Skin epidermis (tissue), 12 donors: Measurements from ENCODE around the gene NUP160.
A peak's percentile ranks its signal among the peaks of the same experiment; 100 is the strongest.
"Not testable (repeated sequence)": the region's sequence is repeated elsewhere in the genome, so short reads cannot be mapped to it uniquely, and the experiment has no call there.

Experiments used
- H3K27ac ChIP-seq, 21 experiments: fragments of 200-600 bp; sonication (generic) in 11 of 21; one replicate each; pipeline ENCODE4 v1.5.0; 2020; ENCODE audit warnings: mild to moderate bottlenecking in 3 of 21, inconsistent platforms in 2 of 21, moderate library complexity in 2 of 21
- H3K4me3 ChIP-seq, 7 experiments: fragments of 200-600 bp; sonication (generic) in 2 of 7; one replicate each; pipeline ENCODE4 v1.5.0; 2020; ENCODE audit warnings: inconsistent platforms in 2 of 7, mild to moderate bottlenecking in 2 of 7, moderate library complexity in 1 of 7

NUP160 gene

GRCh38 chr11:47863189-47863897, 15.2 kb upstream of the NUP160 start:
- H3K27ac ChIP-seq: peak overlapping the region in 14 of 21 experiments; percentile 16 to 81 (median 58)
- H3K4me3 ChIP-seq: no peak overlapping the region

- H3K4me3 ChIP-seq: no peak overlapping the region
- peak overlapping the region in 5 of 21 experiments; percentile 10 to 74 (median 31) for H3K27ac ChIP-seq
Observed at GRCh38 chr11:47861728-47862127, 13.6 kb upstream of the NUP160 start.

GRCh38 chr11:47860536-47860935, 12.4 kb upstream of the NUP160 start:
- Histone ChIP-seq H3K4me3 (no peak overlapping the region), H3K27ac (no peak overlapping the region)

- Histone ChIP-seq H3K27ac (peak overlapping the region in 5 of 21 experiments; percentile 37 to 70 (median 45)), H3K4me3 (no peak overlapping the region)
Observed at GRCh38 chr11:47857892-47858543, 9.9 kb upstream of the NUP160 start.

- Histone ChIP-seq H3K27ac (peak overlapping the region in 2 of 21 experiments; percentile 37 to 59), H3K4me3 (no peak overlapping the region)
Observed at GRCh38 chr11:47857485-47857884, 9.3 kb upstream of the NUP160 start.

- Histone ChIP-seq H3K4me3 (no peak overlapping the region), H3K27ac (no peak overlapping the region)
Observed at GRCh38 chr11:47856186-47856585, 8.0 kb upstream of the NUP160 start.

- Histone ChIP-seq H3K4me3 (no peak overlapping the region), H3K27ac (peak overlapping the region in 1 of 21 experiments; percentile 8)
Observed at GRCh38 chr11:47854667-47855066, 6.5 kb upstream of the NUP160 start.

- Histone ChIP-seq H3K4me3 (no peak overlapping the region), H3K27ac (peak overlapping the region in 1 of 21 experiments; percentile 12)
Observed at GRCh38 chr11:47852053-47852452, 3.9 kb upstream of the NUP160 start.

GRCh38 chr11:47850337-47850736, 2.2 kb upstream of the NUP160 start:
- no peak overlapping the region for H3K4me3 ChIP-seq
- H3K27ac ChIP-seq: peak overlapping the region in 2 of 21 experiments; percentile 26 to 59

GRCh38 chr11:47848700-47849155, 578 bp upstream of the NUP160 start:
- peak overlapping the region; percentile 72 to 96 (median 92) for H3K27ac ChIP-seq
- peak overlapping the region; percentile 52 to 98 (median 86) for H3K4me3 ChIP-seq

GRCh38 chr11:47847537-47847891, 636 bp downstream of the NUP160 start:
- H3K27ac ChIP-seq: peak overlapping the region; percentile 72 to 96 (median 92)
- peak overlapping the region; percentile 52 to 98 (median 86) for H3K4me3 ChIP-seq

- peak overlapping the region in 5 of 7 experiments; percentile 52 to 98 (median 89) for H3K4me3 ChIP-seq
- peak overlapping the region in 6 of 21 experiments; percentile 17 to 95 (median 90) for H3K27ac ChIP-seq
Observed at GRCh38 chr11:47846998-47847397, 1.2 kb downstream of the NUP160 start.

- Histone ChIP-seq H3K4me3 (no peak overlapping the region), H3K27ac (no peak overlapping the region)
Observed at GRCh38 chr11:47843361-47844055, 4.6 kb downstream of the NUP160 start.

- no peak overlapping the region for H3K27ac ChIP-seq
- H3K4me3 ChIP-seq: no peak overlapping the region
Observed at GRCh38 chr11:47842749-47843148, 5.4 kb downstream of the NUP160 start.

GRCh38 chr11:47837929-47838328, 10.2 kb downstream of the NUP160 start:
- no peak overlapping the region for H3K27ac ChIP-seq
- no peak overlapping the region for H3K4me3 ChIP-seq

- Histone ChIP-seq H3K27ac (no peak overlapping the region), H3K4me3 (no peak overlapping the region)
Observed at GRCh38 chr11:47837292-47837691, 10.9 kb downstream of the NUP160 start.

GRCh38 chr11:47830013-47830412, 18.1 kb downstream of the NUP160 start:
- not testable (repeated sequence) for H3K27ac ChIP-seq, H3K4me3 ChIP-seq

GRCh38 chr11:47828284-47828683, 19.9 kb downstream of the NUP160 start:
- Histone ChIP-seq H3K4me3 (no peak overlapping the region), H3K27ac (no peak overlapping the region)

- not testable (repeated sequence) for H3K4me3 ChIP-seq, H3K27ac ChIP-seq
Observed at GRCh38 chr11:47822664-47823063, 25.5 kb downstream of the NUP160 start.

GRCh38 chr11:47819743-47820142, 28.4 kb downstream of the NUP160 start:
- no peak overlapping the region for H3K4me3 ChIP-seq

GRCh38 chr11:47800759-47801158, 47.4 kb downstream of the NUP160 start:
- Histone ChIP-seq H3K27ac (no peak overlapping the region), H3K4me3 (no peak overlapping the region)

More at GRCh38 chr11:47819743-47820142, 28.4 kb downstream of the NUP160 start:
- no peak overlapping the region for H3K27ac ChIP-seq
